CD4-positive, alpha-beta T cell treated with Interleukin-21 for 1 hour (primary cell): Measurements from ENCODE around the gene PCDHGA1.

Experiments
- DNase-seq: peaks from one replicate; pipeline ENCODE4 v3.0.0-alpha.2; 2020

The PCDHGA1 gene

DNA sequence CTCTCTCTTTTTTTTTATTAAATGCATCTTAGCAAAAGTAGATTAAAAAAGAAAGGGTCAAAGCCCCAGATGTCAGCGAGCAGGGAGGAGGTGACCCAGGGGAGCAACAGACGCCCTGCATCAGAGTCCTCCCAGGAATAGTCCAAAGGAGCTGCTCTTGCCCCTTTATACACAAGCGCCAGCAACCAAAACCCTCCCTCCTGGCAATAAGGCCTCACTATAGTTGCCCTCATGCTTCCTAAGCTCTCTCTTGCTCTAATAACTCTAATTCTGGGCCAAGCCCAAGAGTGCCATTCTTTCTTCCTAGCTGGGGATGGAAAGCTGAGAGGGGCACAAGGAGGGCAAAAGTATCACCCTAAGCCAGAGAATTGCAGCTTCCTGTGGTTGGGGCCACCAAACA is 184.8 kb downstream of the PCDHGA1 start:
- DNase-seq, result no peak

DNA sequence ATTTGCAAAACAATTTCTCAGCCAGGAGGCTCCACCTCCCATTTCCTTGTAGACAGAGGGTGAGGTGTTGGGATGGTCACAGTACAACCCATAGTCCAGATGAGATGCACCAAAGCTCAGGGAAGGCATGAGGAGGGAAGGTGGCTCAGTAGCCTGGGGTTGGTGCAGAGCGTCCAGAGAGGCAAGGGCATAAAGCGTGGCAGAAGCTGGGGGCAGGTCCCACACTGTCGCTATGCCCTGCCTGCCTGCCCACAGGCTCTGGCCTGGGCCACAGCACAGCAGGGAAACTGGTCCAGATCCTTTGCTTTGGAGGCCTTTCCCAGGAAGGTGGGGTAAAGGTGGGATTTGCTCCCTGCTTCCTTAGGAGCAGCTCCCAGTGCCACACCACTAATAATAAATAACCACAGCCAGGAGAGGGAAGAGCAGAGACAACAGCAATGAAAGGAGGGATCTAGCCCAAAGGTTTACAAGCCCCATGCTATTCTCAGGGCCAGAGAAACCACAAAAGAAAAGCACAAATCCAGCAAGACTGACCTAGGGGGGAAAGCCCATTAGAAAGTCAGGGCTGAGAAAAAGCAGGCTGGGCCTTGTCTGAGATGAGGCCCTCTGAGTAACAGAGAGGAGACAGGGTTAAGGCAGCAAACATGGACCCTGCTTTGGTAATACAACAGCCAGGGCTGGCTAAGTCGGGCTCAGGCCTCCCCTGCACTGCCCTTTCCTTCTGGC is 185.8 kb downstream of the PCDHGA1 start:
- no peak for DNase-seq

DNA sequence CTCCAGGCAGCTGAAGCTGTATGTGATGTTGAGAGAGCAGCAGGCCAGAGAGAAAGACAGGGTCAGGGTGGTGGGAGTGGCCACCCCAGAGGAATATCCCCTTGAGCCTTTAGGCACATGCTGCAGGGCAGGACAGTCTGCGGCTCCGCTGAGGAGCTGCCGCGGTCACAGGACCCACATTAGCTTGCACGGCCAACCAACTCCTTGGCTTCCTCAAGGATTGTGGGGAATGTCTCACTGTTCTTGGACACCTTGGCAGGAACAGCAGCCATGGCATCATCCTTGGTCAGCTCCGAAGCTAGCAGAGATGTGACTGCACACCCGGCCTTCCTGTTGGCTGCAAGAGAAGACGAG is 186.3 kb downstream of the PCDHGA1 start:
- DNase-seq, result no peak

DNA sequence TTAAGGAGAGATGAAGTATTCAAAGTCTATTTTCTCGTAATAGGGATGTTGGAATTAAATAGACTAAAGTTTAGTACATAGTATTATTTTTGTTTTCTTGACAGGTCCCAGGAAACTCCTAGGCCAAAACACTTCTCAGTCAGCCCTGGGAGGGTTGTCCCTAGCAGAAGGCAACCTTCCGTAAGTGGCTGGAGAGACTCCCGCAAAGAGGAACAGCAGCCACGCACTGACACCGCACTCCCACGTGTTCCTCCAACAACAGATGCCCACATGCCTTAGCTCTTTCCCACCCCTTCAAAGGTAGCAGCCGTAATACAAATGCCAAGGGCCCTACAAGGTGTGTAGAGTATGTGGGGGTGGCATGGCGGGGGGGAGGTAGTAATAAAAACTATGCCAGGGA is 187.0 kb downstream of the PCDHGA1 start:
- no peak for DNase-seq

DNA sequence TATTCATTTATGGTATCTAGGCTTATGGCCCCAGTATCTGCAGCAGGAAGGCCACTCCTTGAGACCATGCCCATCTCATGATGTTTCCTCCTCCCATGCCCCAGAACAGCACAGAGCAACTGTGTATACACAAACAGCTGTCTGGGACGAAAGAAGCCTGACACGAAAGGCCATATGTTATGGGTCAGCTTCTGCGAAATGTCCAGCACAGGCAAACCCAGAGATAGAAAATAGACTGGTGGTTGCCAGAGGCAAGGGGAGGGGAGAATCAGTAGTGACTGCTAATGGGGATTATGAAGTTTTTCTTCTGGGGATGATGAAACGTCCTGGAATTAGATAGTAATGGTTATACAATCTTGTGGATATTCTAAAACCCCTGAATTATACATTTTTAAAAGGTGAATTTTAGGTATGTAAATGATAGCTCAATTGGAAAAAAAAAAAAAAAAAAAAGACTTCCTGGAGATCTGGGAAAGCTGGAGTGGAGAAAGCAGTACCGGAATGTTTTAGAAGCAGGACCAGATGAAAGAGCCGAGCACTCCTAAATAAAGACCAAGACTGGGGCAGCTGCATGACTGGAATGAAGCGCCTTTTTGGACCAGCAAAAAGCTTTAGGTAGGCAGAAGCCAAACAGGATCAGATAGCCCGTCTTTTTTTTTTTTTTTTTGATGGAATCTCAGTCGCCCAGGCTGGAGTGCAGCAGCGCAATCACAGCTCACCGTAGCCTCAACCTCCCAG is 187.7 kb downstream of the PCDHGA1 start:
- DNase-seq, result no peak

DNA sequence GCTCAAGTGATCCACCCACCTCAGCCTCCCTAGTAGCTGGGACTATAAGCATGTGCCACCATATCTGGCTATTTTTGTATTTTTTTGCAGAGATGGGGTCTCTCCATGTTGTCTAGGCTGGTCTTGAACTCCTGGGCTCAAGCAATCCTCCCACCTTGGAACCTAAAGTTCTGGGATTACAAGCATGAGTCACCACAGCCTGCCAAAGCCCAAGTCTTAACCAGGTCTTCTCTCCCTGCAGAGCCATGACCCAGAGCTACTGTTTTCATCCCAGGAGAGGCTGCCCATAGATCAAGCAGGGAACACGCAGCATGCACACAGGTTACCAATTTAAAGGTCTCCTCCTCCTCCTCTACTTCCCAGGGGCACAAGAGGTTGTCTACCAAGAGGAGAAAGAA is 188.3 kb downstream of the PCDHGA1 start:
- no peak for DNase-seq

DNA sequence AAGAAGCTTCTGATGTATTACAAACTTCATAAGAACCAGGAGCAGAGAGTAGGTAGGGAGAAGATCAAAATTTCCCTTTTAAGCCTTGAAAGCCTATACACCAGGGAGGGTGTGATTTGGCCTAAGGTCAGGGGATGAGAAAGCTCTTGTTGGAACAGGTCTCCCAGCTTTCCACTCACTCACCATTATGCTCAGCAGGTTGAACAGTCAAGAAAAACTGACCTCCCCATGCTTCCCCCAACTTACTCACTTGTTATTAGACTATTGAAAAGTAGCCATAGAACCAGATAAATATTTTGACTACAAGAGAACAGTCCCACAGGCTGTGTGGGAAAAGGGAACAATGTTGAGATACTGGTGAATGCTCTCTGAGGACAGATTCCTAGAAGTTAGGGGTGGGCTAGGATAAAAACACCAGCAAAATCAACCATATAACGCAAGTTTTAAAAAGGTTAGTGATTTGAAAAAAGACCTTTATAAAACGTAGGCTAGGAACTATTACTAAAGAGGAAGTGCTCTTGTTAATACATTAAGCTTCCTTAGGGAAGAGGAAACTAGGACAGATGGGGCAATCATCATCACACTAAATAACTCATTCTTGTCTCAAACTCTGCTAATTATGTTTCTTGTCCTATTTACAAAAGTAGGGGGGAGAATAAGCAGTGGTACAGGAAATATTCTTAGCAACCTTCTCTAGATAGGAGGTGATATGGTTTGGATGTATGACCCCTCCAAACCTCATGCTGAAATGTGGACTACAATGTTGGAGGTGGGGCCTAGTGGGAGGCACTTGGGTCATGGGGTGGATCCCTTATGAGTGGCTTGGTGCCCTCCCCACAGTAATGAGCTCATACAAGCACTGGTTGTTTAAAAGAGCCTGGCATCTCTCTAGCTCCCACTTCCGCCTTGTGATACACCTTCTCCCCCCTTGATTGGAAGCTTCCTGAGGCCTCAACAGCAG is 189.6 kb downstream of the PCDHGA1 start:
- DNase-seq, result no peak

DNA sequence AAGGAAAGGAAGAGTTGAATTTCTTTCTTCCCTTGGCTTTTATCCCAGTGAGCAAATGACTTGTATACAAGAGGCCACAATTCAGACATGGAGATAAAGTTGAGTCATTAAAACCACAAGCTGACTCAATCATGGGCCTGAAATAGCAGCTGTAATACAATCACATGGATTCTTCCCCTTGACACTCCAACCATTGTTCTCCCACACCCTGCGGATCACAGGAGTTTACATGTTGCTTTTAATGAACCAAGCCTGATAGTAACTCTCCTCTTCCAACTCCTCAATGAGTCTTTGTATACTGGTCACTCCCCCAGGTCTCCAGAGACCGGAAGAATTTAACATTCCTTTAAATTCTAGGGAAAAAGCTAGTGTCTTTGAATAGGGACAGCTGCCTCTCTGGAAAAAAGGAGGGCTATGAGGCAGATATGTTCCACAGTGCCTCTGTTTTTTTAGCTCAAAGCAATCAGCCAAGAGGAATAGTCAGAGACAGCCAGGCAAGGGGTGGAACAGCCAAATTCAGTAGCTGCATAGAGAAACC is 191.0 kb downstream of the PCDHGA1 start:
- DNase-seq, result no peak

DNA sequence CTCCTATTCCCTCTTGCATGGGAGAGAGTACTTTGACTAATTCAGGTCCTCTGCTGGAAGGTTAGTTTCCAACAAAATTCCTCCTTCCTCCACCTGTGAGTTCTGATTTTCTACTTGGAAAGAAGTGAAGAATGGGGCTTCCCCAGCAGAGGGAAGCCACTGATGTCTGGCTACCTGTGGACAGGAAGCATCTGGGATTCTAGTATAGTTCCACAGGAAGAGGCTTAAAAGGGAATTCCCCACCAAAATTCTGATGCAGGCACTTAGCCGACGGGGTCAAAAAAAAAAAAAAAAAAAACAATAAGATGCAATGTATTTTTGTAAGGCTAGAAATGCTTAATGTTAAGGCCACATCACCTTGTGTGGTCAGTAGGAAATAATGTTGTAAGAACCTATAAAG is 192.0 kb downstream of the PCDHGA1 start:
- DNase-seq, result no peak

DNA sequence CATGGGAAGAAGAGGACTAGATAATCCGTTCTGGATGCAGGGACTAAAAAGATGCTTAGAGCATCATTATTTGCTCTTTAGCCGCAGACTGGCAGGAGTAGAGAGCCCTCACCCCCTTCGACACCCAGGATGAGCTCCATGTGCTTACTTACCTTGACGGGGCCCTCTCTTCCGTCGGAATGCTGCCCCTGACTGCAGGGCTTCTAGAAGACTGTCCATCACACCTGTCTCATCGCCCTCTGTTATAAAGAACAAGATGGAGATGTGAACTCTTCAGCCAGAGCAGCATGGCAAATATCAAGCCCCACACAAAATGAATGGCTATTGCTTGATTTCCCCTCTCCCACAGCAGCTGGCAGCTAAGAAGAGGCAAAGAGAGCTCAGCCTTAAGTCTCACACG is 193.7 kb downstream of the PCDHGA1 start:
- no peak for DNase-seq

DNA sequence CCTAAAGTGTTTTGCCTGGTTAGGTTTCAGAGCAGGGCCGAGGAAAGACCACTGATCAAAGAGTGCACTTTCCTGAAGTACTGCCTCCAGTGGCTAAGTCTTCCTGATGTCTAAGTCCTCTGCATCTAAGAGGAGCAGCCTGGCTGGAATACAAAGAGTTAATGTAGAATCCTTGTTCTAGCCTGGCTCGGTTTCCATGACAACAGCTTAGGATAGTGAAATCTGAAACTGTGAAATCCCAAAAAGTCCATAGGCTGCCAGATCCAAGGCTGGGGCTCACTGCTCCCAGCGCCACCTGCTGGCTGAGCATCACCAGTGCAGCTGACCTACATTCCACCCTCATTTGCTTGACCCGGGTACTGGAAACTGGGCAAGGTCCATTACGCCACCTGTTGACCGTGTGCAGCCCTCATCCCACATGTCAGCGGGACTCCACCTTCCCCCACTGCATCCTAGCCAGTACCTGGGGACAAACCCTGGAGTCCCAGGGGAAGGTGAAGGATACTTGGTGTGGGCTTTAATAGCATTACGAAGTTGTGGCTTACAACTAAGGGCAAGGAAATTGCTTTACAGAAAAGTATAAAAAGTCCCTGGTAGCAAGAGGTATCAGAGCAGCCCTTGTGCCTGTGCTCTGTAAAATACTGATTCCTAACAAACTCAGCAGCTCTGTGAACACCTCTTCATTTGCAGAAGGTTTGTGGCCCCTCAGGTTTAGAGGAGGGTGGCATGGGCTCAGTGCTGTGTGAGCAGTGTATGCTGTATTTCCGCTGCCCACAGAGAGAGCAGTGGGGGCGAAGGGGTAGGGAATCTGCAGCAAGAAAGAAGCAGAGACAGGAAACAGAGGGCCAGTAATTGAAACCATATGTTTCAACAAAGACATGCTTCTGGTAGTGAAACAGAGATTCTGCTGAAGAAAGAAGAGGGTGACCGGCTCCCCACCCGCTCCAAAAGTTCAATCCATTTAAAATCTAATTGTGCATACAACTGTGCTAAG is 194.6 kb downstream of the PCDHGA1 start:
- peak; percentile 57 for DNase-seq

DNA sequence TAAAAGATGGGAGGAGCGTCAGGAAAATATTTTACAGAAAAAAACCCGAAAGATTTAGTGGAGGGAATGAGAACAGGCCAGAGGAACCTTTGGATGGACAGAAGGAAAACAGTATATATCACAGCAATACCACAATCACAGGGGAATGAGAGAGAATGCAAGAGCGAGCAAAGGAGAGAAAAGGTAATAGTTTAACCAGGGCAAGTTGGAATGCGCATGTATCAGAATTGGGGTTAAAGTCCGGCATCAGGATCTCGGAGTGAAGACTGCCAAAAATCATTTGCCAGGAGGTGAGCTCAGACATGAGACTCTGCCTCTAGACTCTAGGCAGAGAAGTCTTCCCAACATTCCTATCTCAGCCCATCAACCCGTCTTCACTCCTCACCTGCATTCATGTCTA is 195.3 kb downstream of the PCDHGA1 start:
- no peak for DNase-seq

DNA sequence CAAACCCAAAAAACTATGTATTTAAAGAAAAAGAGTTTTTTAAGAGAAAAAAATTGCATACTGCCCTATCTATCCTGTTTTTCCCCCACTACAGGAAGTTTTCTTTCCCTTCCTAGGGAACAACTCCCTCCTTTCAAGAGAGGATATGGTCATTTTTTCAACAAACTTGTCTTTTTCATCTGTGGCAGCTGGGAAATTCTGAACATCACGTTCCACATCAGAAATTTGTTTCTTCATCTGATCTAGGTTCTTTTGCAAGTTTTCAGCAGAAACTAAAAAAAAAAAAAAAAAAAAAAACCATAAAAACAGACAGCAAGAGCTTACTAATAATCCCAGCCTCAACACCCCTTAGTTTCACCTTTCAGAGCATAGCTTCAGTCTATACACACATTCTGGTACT is 197.1 kb downstream of the PCDHGA1 start:
- DNase-seq, result no peak

DNA sequence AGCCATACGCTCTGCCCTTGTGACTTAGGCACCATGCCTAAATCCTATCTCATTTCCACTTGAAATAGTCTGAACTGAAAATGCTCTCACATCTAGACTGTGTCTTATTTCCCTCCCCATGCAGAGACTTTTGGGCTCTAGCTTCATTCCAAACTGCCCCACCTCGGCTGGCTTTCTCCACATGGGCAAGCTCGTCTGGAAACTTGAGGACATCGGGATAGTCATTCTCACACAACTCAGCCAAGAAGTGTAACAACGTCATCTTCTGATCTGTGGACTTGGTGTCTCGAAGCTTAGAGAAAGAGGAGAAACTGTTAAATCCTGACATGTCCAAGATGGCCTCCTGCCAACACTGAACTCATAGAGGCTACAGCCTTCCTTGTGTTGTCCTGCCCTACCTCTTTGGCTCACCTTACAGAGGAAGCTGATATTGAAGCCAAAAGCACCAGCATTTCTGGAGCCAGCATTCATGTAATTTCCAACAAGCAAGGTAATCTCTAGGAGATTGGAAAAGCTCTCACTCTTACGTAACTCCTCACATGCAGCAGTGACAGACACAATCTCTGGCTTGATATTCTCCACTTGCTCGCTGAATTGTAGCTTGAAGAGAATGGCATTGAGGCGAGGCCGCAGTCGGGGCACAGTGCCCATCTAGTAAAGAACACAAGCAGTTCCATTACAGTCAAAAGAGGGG is 198.1 kb downstream of the PCDHGA1 start:
- no peak for DNase-seq

DNA sequence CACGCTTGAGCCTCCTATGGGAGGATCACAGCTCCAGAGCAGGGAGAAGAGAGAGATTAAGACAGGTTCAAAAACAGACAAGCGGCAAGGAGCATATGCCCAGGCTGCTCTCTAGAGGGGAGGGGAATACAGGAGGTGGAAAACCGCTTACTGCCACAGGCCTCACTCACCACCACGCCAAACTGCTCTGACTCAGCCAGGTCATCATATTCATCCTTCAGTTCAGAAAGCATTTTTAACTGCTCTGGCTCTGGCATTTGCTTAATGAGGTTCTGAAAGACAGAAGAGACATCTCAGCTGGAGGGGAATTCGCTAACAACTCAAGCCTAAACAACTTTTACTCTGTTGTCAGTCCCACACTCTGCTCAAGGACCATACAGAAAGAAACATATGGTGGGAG is 198.7 kb downstream of the PCDHGA1 start:
- no peak for DNase-seq

DNA sequence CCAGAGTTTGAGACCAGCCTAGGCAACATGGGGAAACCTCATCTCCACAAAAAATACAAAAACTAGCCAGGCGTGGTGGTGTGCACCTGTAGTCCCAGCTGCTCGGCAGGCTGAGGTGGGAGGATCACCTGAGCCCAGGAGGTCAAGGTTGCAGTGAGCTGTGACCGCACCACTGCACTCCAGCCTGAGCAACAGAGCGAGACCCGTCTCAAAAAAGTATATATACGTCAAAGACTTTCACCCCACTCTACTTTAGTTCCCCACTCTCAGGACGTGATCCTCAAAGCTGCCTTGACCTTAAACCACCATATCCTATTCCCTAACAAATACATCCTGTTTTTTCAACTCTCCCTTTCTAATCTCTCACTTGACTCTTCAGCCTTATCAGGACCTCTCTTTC is 199.6 kb downstream of the PCDHGA1 start:
- no peak for DNase-seq

DNA sequence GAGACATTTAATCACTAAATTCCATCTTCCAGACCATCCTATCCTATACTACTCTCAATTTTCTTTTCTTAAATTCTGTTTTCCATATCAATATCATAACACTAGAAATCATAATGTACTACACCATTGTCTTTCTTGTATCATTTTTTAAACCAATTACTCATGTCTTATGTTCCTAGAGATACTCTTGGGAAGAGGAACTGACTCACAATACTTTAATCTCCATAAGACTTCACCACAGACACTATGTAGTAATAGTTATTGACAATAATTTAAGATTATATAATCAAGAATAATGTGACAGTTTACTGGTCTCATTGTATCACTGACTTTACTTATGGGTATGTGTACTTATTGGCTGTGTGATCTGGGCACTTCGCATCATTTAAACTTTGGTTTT is 202.4 kb downstream of the PCDHGA1 start:
- no peak for DNase-seq

DNA sequence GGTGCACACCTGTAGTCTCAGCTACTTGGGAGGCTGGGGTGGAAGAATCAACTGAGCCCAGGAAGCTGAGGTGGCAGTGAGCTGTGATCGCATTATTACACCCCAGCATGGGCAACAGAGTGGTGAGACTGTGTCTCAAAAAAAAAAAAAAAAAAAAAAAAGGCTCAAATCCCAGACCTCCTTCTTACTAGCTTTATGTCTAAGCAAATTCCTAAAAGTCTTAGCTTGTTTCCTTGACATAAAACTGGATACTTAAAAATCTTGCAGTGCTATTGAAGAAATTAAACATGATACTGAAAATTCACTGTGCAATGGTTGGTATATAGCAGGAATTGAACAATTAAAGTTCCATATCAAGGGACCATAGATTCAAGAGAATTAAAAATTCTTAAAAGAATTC is 203.6 kb downstream of the PCDHGA1 start:
- no peak for DNase-seq

DNA sequence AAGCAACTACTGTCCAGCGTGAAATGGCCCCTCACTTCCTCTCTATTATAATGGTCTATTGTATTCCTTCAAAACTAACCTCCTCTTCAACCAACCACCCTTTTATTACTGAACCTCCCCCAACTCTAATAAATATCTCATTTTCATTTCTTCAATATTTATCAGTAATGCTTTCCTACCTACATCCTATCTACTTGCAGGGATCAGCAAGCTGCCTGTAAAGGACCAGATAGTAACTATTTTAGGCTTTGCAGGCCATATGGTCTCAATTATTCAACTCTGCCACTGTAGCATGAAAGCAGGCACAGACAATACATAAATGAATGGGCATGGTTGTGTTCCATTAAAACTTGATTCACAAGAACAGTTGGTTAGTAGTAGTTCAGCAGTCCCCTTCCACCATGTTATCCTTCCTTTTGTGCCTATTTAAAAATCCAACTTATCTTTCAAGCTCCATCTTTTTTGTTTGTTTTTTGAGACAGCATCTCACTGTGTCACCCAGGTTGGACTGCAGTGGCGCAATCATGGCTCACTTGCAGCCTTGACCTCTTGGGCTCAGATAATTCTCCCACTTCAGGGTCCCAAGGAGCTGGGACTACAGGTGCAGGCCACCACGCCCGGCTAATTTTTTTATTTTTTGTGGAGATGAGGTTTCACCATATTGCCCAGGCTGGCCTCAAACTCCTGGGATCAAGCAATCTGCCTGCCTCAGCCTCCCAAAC is 204.3 kb downstream of the PCDHGA1 start:
- DNase-seq, result no peak

DNA sequence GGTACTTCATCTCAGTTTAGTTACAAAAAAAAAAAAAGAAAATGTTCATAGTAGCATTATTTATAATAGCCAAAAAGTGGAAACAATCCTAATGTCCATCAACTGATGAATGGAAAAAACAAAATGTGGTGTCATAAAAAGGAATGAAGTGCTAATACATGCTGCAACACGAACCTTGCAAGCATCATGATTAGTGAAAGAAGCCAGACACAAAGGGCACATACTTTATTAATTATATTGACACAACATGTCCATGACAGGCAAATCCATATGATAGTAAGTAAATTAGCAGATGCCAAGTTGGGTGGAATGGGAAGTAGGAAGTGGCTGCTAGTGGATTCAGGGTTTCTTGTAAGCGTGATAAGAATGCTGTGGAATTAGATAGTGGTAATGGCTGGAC is 212.7 kb downstream of the PCDHGA1 start:
- DNase-seq, result no peak

DNA sequence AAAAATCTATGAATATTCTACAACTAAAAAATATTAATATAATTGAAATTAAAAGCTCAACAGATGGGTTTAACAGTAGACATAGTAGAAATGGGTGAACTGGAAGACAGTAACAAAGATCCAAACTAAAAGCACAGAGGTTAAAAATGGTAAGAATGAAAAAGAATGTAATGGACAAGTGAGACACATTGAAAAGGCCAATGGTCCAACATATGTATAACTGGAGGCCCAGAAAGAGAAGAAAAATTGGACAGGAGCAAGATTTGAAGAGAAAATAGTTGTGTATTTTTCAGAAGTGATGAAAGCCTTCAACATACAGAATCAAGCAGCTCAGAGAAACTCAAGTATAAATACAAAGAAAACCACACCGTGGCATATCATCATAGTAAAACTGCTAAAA is 217.2 kb downstream of the PCDHGA1 start:
- no peak for DNase-seq
